LNCAP (cell line): ENCODE data around the gene CYP4V2.

Experiments
- CTCF ChIP-seq: fragments of 450-650 bp; IDR thresholded peaks from 2 replicates; pipeline ENCODE4 v1.5.1; 2017; ENCODE audit warnings: mild to moderate bottlenecking

The CYP4V2 gene

GRCh38 chr4:186236126-186236525 is 44.8 kb downstream of the CYP4V2 start:
- TF ChIP-seq CTCF: no peak

GRCh38 chr4:186240452-186240847 is 49.1 kb downstream of the CYP4V2 start:
- no peak for TF ChIP-seq CTCF

- no peak for TF ChIP-seq CTCF
These were observed 49.6 kb downstream of the CYP4V2 start for GRCh38 chr4:186240848-186241491.

DNA sequence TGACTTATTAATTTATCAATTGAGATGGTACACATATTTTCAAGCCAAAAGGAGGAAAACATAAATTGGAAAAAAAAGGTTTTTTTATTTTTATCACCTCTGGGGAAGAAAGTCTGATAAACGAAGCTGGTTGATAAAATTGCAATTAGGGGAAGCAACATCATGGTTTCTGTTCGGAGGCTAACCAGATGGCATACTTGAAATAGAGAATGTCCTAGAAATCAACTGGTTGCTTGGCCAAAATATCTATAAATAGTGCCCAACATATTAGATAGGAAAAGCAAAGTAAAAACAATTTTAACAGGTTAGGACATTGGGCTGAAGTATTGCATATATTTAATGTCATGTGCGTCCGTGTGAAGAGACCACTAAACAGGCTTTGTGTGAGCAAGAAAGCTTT is 50.2 kb downstream of the CYP4V2 start:
- TF ChIP-seq CTCF: no peak

DNA sequence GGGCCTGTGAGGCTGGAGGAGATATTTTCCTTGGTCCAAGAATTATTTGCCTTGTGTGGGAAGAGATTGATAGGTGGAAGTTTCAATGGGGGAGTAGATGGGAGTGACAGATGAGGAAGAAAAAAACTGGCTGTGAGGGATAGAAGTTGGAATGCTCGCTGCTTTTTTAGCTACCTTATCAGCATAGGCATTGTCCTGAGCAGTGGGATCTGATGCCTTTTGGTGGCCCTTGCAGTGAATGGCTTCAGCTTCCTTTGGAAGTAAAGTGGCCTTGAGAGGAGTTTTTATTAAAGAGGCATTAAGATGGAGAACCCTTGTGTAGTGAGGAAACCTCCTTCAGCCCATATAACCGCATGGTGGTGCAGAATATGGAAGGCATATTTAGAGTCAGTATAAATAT is 52.0 kb downstream of the CYP4V2 start:
- TF ChIP-seq CTCF: no peak

- TF ChIP-seq CTCF: no peak
These were observed 53.5 kb downstream of the CYP4V2 start for GRCh38 chr4:186244835-186245234.

DNA sequence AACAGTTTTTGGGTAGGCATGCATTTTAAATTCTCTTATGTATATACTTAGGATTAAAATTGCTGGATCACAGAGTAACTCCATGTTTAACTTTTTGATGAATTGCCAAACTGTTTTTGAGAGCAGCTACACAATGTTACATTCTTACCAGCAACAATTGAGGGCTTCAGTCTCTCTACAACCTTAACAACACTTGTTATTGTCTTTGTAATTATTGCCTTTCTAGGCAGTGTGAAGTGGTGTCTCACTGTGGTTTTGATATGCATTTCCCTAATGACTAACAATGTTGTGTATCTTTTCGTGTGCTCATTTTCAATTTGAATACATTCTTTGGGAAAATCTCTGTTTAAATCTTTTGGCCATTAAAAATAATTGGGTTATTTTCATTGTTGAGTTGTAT is 57.3 kb downstream of the CYP4V2 start:
- no peak for TF ChIP-seq CTCF
